Activated CD4-positive, alpha-beta T cell treated with anti-CD3 and anti-CD28 coated beads, Interleukin-2, amount 50 U/mL, for 1 hour (primary cell): Measurements from ENCODE around the gene MYH11.
A peak's percentile ranks its signal among the peaks of the same experiment; 100 is the strongest.

Source experiments
- DNase-seq: peaks from one replicate; pipeline ENCODE4 v3.0.0-alpha.2; 2020

MYH11 gene

DNA sequence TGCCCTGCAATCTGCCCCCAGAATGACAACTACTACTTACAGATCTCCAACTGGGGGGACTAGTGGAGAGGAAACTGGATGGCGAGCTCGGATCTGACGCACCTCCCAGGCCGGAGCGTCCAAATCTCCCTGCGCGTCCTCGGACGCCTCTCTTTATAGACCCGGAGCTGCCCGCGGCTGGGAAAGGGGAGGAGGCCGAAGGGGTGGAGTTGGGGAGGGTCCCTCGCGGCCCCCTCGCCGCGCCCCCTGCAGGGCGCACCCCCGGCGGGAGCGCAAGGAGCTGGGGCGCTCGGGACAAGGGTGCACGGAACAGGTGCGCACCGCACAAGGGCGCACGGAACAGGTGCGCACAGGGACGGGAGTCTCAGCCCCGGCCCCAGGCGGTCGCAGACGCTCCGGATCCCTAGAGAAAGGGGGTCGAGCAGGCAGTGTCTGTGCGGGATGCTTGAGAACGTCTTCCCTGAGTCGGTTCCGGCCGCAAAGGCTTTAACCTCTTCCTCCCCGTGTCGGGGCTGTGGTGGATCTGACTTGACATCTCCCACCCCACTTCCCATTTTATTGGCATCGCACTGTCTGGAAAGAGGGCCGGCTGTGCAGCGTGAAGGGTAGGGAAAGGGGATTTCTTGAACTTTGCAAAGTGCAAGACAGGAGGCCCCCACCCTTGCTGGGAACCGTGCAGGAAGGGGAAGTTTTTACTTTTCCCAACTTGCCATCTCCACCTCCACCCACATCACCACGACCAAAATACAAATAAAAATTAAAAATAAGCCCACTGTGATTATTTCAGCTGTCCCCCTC is at the start of gene MYH11:
MYH11 (minus strand) TSS at position 128 of the 798 bp plus-strand sequence. CDS start 18,776 bp downstream, outside the sequence.
- no peak for DNase-seq

DNA sequence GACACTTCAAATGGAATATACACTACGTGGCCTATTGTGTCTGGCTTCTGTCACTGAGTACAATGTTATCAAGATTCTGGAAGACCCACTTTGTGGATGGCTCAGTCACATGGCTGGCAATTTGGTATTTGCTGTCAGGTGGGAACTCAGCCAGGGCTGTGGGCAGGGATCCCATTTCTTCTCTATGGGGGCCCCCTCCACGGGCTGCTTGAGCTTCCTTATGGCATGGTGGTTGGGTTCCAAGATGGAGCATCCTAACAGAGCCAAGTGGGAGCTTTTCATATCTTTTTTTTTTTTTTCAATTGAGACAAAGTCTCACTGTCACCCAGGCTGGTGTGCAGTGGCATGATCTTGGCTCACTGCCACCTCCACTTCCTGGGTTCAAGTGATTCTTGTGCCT is 49.6 kb upstream of the MYH11 start:
- DNase-seq: no peak

DNA sequence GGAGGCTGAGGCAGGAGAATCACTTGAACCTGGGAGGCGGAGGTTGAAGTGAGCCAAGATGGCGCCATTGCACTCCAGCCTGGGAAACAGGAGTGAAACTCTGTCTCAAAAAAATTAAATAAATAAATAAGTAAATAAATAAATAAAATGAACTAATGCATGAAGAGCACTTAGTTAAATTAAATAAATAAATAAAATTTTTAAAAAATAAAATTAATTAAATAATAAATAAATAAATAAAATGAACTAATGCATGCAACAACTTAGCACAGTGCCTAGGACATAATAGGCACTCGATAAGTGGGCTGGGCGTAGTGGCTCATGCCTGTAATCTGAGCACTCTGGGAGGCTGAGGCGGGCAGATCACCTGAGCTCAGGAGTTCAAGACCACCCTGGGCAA is 47.1 kb upstream of the MYH11 start:
- DNase-seq: no peak

DNA sequence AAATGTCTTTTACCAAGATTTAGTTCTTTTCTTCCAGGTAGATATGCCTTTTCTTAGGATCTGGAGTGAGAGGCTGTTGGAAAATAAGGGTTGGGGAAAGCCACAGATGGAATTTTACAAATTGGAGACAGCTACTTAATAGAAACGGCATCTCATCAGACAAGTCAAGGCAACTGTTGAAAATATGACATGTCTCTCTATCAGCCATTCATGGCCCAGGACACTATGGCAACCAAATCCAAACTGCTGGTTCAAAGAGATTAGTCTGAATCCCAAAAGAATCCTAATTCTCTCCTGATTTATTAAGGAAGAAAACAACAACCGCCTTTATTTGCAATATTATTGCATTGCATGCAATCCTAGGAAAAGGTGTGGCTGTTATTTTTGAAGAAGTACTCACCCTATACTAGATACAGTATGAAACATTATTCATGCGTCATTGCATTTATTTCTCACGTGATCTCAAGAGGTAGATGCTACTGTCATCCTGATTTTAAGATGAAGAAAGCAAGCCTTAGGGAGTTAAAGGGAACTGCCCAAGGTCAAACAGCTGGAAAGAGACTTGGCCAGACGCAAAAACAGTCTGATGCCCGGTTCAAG is 44.2 kb upstream of the MYH11 start:
- DNase-seq: no peak

DNA sequence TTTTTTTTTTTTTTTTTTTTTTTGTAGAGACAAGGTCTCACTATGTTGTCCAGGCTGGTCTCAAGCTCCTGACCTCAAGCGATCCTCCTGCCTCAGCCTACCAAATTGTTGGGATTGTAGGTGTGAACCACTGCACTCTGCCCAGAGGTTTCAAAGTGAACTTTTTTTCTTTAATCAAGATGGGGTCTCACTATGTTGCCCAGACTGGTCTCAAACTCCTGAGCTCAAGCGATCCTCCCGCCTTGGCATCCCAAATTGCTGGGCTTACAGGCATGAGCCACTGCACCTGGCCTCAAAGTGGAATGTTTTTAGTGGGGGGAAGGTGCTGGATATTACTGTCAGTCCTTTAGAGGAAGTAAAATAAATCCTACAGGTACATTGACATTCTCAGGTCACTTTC is 43.5 kb upstream of the MYH11 start:
- DNase-seq: no peak

DNA sequence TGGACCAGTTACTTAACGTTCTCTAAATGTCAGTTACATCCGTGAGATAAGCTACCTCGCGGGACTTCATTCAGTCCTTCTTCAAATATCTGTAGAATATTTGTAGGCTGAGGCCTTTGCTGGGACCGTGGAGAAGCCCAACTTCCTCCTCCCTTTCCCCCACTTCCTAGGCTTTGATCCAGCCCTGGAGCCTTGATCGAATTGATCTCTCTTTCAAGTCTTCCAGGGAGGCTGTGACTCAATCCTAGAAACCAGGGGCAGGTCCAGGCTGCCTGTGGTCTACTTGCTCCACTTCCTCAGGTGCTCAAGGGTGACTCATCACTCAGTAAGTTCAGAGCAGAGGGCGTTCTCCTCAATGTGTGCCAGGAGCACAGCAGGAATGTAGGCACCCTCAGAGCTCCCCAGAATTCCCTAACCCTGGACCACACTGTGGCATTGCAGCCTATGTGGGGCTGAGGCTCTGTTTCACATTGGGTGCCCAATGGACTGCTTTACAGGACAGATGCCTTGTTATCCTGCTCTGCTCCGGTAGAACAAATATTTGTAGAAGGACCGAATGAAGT is 42.8 kb upstream of the MYH11 start:
- no peak for DNase-seq

DNA sequence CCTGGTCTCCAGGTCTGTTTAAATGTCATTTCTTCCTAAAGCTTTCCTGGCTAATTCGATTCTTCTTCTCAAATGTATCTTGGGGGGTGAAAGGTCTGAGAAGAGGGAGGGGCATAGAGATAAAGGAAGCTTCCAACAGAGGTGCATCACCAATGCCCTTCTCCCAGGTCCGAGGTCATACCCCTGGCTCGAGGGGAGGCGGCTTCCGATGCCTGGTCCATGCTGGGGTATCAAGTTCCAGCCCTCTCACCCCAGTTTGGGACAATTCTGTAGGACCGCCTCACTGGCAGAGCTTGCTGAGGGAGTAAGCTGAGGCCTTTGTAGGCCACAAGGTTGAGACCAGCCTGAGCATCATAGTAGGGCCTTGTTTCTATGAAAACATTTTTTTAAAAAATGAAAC is 41.8 kb upstream of the MYH11 start:
- no peak for DNase-seq

DNA sequence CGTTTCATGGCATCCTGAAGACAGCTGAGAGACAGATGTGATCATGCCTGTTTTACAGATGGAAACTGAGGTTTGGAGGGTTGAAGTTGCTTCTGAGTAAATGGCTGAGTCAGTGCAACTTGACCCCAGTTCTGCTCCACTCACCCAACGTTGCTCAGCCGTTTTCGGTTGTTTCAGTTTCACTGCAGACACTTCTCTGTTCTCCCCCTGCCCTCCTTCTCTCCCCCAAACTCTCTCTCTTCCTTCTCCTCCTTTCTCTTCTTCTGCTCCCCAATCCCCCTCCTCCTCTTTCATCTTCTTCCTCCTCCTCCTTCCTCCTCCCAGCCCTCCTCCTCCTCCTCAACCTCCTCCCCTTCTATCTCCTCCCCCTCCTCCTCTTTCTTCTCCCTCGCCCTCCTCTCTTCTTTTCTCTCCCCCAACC is 41.0 kb upstream of the MYH11 start:
- DNase-seq: no peak

DNA sequence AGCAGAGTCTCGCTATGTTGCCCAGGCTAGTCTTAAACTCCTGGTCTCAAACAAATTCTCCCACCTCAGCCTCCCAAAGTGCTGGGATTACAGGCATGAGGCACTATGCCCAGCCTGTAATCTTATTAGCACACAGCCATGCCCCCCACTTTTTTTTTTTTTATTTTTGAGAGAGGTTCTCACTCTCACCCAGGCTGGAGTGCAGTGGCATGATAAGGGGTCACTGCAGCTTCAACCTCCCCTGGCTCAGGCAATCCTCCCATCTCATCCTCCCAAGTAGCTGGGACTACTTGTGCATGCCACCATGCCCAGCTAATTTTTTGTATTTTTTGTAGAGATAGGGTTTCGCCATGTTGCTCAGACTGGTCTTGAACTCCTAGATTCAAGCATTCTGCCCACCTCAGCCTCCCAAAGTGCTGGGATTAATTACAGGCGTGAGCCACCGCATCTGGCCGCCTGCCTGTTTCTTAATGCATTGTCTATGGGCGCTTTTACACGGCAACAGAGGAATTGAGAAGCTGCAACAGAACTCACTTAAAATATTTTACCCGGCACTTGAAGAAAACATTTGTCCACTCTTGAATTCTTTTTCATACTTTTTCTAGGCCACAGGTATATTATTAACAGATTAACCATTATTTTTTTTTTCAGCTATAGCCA is 40.4 kb upstream of the MYH11 start:
- DNase-seq: no peak

DNA sequence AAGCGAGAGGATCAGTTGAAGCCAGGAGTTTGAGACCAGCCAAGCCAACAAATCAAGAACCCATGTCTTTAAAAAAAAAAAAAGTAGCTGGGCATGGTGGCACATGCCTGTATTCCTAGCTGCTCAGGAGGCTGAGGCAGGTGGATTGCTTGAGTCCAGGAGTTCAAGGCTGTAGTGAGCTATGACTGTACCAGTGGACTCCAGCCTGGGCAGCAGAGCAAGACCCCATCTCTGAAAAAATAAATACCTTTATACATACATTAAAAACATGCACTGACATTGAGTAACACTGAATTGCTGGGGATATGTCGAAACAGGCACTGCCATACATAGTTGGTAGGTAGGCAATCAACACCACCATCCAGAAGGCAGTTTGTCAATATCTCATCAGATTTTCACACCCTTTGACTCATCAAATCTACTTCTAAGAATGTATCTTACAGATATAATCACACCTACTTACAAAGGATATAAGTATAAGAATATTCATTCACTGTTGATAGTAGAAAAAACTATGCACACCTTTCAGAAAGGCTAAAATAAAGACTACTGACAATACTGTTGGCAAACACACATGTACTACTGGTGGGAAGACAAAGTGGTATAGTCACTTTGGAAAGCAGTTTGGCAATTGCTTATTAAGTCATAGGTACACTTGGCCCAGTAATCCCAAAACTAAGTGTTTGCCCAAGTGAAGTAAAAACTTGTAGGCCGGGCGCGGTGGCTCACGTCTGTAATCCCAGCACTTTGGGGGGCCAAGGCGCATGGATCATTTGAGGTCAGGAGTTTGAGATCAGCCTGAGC is 37.9 kb upstream of the MYH11 start:
- DNase-seq: no peak

DNA sequence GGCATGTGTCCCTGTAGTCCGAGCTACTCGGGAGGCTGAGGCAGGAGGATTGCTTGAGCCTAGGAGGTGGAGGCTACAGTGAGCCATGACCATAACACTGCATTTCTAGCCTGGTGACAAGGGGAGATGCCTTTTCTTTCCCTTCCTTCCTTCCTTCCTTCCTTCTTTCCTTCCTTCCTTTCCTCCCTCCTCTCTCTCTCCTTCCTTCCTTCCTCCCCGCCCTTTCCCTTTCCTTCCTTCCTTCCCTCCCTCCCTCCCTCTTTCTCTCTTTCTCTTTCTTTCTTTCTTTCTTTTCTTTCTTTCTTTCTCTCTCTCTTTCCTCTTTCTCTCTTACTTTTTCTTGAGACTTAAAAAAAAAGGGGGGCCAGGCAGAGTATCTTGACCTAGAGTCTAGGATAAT is 34.7 kb upstream of the MYH11 start:
- DNase-seq: no peak

DNA sequence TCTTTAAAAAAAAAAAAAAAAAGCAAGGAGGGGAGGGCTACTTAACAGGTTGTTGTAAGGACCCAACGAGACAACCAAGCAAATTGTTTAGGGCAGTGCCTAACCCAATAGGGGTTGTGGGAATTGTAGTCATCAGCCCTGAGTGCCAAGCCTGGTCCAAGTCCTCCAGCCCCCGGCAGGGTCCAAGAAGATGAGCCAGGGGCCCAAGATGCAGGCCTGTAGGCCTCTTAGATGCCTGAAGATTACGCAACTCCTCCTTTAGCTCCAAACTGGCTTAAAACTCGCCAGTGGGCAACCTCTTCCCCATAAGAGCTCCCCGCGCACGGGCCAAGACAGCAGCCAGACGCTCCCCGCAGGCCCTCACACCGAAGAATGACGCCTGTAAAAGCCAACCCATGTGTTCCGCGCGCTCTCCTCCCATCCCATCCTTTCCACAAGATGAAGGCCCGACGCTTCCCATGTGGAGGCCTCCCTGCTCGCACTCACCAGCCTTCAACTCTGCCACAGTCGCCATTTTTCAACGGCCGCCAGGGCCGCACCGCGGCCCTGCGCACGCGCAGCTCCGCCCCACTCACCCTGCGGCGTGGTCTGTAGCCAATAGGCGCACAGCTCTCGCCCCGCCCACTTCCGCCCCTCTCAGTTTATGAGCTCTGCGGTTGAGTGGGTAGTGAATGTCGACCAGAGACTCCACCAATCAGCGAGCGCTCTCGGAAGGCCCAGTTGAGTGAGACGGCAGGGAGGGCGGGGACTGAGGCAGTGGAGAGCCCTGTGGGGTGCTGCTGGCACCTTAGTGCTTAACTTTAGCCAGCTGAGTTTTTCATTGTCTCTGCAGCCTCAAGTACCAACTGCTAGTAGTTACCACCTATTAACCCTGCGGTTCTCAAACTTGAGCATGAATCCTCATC is 31.5 kb upstream of the MYH11 start, which contains the start of gene CEP20:
CEP20 (minus strand) TSS at position 532 of the 905 bp plus-strand sequence; CDS start at position 514, 18 bp downstream.
- DNase-seq: peak; percentile 100

DNA sequence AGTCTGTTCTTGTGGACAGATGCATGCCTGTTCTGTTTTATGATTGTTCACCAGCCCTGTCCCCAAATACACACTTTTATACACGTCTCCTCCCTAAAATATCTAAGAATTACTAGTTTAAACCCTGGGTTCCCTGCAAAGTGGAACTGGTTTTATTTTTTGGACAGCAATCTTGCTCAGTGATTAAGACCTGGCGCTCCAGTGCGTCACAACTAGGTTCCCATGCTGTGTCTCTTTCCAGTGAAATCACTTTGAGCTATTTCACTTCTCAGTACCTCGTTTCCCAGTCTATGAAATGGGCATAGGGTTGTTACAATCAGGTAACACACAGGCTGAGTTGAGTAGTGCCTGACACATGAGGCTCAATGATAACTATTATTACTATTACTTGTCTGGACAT is 30.5 kb upstream of the MYH11 start:
- no peak for DNase-seq

DNA sequence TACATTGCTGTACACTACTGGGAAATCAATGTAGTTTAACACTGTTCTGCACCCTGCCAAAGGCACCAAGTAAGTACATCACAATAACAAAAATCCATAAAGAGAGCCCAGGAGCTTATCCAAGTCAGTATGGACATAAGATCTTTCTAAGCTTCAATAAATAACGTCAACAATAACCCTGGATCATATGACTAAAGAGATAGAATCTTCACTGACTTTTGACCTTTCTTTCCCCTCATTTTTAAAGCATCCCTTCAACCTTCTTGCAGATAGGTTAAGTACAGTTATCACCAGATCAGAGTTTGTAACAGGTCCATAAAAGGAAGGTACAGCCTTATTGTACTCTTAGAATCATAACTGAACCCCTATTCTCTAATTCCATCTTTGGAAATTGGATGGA is 29.2 kb upstream of the MYH11 start:
- DNase-seq: no peak

DNA sequence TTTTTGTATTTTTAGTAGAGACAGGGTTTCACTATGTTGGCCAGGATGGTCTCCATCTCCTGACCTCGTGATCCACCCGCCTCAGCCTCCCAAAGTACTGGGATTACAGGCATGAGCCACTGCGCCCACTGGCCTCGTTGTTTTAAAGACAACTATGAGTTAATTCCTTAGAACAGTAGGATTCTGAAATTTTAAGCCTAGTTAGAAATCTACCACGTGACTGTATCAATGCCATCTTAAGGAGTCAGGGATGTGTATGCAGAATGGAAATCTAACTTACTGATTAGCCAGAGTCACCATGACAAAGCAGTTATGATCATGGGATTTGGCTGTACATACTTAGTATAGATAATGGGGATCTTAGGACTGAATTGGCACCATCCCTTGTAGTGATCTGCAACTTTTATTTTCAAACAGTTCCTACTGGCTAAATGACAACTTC is 28.8 kb upstream of the MYH11 start:
- no peak for DNase-seq

DNA sequence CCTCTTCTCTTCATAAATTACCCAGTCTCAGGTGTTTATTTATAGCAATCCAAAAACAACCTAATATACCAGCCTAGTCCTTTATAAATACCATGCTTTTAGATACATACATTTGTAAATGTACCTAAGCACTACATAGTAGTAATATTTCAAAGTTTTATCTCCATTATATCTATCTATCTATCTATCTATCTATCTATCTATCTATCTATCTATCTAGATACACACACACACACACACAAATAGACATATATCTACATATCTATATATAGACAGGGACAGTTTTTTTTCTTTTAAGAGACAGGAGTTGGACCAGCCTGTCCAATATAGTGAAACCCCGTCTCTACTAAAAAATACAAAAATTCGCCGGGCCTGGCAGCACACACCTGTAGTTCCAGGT is 25.7 kb upstream of the MYH11 start:
- DNase-seq: no peak

DNA sequence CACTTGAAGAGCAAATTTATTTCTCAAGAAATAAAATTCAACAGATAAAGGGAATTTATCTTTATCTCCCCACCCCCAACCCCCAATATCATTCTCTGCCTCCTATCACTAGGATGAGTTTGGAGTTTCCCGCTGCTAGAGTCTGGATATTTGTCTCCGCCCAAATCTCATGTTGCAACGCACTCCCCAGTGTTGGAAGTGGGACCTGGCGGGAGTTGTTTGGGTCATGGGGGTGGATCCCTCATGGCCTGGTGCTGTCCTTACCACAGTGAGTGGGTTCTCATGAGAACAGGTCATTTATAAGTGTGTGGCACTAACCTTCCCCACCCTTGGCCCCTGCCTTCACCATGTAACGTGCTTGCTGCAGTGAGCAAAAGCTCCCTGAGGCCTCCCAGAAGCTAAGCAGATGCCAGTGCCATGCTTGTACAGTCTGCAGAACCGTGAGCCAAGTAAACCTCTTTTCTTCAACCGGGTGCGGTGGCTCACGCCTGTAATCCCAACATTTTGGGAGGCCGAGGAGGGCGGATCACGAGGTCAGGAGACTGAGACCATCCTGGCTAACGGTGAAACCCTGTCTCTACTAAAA is 25.1 kb upstream of the MYH11 start:
- no peak for DNase-seq

DNA sequence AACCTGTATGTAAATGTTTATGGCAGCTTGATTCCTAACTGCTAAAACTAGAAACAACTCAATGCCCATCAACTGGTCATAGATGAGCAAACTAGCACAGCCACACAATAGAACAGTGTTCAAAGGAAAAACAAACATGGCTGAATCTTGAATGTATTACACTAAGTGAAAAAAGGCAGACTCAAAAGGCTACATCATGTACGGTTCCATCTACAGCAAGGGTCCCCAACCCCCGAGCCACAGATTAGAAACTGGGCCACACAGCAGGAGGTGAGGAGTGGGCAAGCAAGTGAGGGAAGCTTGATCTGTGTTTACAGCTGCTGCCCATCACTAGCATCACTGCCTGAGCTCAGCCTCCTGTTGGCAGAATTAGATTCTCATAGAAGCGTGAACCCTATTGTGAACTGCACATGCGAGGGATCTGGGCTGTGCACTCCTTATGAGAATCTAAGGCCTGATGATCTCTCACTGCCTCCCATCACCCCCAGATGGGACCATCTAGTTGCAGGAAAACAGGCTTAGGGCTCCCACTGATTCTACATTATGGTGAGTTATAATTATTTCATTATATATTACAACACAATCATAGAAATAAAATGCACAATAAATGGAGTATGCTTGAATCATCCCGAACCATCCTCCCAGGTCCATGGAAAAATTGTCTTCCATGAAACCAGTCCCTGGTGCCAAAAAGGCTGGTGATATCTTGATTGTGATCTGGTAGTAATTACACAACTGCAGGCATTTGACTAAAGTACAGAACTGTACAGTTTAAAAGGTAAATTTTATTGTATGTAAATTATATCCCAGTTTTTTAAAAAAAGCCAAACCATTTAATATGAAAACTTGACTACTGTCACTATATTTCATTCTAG is 23.8 kb upstream of the MYH11 start:
- no peak for DNase-seq

DNA sequence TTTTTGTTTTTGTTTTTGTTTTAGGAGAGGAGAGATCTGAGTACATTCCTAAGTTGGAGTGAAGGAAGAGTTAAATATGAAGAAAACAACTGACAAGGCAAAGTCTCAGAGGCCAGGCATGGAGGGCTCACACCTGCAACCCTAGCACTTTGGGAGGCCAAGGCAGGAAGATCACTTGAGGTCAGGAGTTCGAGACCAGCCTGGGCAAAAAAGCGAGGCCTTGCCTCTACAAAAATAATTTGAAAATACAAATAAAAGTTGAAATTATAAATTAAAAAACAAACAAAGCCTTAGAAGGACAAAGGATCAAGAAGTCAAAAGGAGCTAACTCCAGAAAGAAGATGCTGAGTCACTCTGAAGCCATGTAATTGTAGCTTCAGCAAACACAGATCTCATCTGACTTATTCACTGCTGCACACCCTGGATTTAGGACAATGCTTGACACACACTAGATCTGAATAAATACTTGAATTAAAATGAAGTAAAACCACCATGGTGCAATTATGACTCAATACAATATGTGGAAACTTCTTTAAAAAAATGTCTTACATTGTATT is 22.5 kb upstream of the MYH11 start:
- DNase-seq: no peak

DNA sequence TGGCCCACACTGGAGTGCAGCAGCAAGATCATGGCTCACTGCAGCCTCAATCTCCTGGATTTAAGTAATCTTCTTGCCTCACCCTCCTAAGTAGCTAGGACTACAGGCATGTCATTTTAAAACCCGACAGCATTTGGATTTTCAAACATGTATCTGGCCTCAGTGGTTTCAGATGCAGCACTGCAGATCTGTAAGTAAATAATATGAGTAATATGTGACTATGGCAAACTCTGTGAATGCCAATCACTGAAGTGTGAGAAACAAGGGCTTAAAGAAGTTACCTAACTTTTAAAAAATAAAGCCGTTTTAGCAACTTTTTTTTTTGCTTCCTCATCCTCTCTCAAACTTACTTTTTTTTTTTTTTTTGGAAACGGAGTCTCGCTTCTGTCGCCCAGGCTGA is 19.7 kb upstream of the MYH11 start:
- DNase-seq: no peak
